GM19023 (cell line): ENCODE results near the gene DNAH17.

Experiments
- ATAC-seq: cut with Tn5 transposase; IDR thresholded peaks from one replicate; pipeline ENCODE4 v1.9.1; 2021; ENCODE audit warnings: mild to moderate bottlenecking, moderate library complexity; ENCODE audit not compliant: unreplicated experiment

Gene DNAH17, protein sequence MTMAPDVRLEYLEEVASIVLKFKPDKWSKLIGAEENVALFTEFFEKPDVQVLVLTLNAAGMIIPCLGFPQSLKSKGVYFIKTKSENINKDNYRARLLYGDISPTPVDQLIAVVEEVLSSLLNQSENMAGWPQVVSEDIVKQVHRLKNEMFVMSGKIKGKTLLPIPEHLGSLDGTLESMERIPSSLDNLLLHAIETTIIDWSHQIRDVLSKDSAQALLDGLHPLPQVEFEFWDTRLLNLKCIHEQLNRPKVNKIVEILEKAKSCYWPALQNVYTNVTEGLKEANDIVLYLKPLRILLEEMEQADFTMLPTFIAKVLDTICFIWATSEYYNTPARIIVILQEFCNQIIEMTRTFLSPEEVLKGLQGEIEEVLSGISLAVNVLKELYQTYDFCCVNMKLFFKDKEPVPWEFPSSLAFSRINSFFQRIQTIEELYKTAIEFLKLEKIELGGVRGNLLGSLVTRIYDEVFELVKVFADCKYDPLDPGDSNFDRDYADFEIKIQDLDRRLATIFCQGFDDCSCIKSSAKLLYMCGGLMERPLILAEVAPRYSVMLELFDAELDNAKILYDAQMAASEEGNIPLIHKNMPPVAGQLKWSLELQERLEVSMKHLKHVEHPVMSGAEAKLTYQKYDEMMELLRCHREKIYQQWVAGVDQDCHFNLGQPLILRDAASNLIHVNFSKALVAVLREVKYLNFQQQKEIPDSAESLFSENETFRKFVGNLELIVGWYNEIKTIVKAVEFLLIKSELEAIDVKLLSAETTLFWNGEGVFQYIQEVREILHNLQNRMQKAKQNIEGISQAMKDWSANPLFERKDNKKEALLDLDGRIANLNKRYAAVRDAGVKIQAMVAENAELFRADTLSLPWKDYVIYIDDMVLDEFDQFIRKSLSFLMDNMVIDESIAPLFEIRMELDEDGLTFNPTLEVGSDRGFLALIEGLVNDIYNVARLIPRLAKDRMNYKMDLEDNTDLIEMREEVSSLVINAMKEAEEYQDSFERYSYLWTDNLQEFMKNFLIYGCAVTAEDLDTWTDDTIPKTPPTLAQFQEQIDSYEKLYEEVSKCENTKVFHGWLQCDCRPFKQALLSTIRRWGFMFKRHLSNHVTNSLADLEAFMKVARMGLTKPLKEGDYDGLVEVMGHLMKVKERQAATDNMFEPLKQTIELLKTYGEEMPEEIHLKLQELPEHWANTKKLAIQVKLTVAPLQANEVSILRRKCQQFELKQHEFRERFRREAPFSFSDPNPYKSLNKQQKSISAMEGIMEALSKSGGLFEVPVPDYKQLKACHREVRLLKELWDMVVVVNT (N-terminal part only)

DNA sequence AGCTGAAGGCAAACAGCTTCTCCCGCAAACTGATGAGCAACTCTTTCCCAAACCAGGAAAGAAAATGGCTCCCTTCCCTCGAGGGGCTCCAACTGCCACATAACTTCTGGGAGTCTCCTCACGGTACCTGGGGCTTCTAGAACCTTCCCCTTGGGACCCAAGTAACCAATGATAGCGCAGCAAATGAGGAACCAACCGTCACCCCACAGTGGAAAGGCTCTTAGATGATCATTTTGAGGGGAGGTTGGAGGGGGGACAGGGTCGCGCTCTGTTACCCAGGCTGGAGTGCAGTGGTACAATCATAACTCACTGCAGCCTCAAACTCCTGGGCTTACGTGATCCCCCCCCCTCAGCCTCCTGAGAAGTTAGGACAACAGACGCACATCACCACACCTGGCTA is at the start of gene DNAH17:
TSS of gene DNAH17 (minus strand) at position 101 of the 400 bp plus-strand sequence. CDS start 2,339 bp downstream, outside the sequence.
- ATAC-seq: no peak

GRCh38 chr17:78624324-78625151 is 47.3 kb upstream of the DNAH17 start:
- ATAC-seq: no peak

DNA sequence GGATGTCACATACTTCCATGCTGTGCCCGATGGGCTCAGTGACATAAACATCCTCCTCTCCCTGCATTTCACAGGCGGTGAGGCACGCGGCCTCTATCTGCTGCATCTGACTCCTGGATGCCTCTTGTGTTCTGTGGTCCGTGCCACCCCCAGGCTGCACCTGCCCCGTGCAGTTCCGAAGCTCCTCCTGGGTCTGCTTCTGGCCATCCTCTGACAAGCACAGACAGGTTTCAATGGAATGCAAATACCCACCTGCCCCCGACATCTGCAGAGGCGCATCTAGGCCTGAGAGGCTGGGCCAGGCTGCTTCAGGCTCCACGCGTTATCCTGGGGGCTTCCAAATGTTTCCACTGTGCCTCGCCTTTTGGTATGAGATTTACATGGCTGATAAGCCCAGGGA is 46.3 kb upstream of the DNAH17 start:
- ATAC-seq: no peak

DNA sequence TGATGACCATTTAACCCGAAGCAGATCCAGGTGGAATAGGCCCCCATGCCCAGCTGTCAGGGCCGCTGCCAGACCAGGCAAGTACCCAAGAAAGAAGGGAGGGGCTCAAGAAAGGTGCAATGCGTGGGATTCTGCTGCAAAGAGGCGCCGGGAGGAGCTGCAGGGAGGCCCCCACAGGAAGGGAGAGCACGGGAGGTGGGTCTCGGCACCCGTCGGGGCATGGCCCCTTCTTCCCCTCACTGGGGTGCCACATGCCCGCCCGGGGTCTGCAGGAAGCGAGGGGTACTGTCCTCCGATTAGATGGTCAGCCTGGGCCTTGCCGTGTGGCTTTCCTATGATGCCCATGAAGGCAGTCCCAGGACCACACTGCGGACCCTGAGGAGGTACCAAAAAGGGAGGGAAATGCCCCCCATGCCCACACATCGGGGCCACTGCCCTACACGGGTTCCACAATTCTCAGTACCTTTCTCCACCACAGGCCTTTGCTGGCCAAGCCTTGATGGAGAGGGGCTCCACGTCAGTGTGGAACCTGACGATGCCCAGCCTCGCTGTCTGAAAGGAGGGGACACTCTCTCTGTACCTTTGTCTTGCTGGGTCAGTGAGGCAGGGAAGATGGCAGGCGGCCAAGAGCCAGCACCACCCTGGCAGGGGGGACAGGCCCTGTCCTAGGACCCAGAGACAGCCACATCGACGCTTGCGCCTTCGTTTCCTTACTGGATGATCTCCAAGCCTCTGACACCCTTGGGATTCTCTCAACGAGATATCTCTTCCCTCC is 45.5 kb upstream of the DNAH17 start:
- ATAC-seq: no peak

DNA sequence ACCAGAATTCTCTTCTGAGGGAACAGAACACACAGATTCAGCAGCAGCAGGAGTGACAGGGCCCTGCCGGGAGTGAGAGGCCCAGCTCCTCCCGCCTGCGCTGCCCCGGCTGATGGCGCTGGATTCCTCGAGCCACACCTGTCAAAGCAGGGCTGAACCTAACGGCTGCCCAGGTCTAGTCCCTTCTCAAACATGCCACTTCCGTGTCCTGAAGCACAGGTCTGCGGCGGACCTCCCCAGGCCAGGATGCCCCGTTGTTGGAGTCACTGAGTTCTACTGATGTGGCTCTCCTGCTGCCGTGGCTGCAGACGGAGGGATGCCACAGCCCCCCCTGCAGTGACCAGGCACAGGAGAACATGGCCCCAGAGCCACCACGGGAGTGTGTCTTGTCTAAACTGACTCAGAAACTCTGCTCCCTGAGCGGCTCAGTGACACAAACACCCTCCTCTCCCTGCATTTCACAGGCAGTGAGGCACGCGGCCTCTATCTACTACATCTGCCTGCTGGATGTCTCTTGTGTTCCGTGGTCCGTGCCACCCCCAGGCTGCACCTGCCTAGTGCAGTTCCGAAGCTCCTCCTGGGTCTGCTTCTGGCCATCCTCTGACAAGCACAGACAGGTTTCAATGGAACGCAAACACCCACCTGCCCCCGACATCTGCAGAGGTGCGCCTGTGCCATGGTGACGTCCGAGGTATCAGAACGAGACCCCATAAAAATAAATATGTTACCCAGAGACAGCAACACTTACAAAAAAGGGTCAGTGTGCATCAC is 44.7 kb upstream of the DNAH17 start:
- ATAC-seq: no peak

- no peak for ATAC-seq
Measured at GRCh38 chr17:78620099-78620498, 42.9 kb upstream of the DNAH17 start.

DNA sequence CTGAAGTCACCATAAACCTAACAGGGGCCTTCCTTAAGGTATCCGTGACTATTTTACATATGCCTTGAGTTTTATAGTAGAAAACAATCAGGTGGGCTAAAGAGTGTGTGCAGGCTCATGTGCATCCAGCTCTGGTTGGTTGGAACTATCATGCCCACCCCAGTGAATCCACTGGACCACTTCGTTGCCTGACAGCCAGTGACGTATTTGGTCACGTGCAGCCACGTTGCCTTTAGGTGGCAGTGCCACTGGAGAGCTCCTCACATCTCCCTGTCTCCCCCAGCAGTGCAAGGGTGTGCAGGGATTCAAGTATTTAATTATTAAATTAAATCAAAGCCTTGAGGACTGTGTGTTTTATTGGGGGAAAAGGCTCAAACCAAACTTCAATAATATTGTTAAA is 42.1 kb upstream of the DNAH17 start:
- no peak for ATAC-seq

DNA sequence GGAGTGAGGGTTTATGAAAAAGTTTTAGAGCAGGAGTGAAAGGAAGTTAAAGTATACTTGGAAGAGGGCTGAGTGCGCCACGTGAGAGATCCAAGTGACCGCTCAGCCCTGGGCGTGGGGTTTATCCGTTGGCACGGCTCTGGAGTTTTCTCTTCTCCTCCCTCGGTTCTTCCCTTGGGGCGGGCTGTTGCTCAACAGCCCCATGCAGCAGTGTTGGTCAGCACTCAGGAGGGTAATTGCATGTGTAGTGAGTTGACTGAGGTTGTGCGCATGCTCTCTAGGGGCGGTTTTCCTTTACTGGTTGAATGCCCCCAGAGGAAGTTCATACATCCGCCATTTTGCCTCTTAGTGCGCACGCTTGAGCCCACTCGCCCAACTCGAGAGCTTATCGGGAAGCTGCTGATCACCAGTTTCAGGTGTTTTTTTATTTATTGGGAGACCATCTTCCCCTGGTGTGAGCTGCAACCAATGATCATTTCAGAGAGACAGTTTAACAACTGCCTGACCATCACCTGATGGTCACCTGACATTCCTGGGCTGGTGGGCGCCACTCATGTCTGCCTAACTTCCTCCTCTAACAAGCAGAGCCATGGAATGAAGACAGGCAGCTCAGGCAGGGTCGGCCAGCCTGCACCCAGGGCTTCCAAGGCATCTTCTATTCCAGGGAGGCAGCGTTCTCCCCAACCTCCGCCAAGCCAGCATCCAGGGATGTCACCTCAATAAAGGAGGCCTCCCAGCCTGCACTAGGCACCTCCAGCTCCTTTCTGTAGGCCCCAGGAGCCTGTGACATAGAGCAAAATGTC is 41.3 kb upstream of the DNAH17 start:
- no peak for ATAC-seq

GRCh38 chr17:78617511-78618061 is 40.4 kb upstream of the DNAH17 start:
- ATAC-seq: no peak

DNA sequence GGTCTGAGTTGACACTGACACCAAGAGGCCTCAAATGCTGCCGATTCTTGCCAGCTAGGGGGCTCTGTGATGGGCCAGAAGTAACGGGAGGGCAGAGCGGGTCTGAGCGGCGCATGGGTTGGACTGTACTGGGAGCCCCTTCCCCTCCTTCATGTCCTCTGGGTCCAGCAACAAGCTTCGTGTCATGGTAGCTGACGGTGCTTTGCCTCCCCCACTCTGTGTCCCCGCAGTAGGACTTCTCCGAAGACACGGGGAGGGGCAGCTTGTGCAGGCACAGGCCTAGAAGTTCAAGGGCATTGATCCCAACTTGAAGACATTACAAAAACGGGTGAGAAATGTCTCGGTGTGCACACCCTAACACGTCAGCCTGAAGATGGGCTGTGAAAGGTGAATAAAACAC is 39.8 kb upstream of the DNAH17 start:
- no peak for ATAC-seq

DNA sequence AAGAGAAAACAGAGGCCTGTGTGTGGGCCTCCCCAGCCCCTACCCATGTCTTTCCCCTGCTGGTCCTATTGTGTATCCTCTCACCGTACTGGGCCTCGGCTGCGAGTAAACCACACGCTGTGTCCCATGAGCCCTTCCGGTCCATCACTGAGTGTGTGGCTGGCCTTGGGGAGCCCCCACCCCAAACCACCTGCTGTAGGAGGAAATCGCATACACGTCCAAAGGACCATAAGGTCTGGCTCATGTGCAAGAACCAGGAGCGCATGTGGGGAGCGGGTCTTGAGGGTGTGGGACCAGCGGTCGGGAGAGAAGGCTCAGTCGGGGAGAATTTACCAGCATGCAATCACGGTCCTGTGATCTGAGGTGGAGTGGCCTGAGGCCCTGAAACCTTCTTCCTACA is 38.4 kb upstream of the DNAH17 start:
- no peak for ATAC-seq

- ATAC-seq: no peak
Measured at GRCh38 chr17:78613416-78613815, 36.2 kb upstream of the DNAH17 start.

DNA sequence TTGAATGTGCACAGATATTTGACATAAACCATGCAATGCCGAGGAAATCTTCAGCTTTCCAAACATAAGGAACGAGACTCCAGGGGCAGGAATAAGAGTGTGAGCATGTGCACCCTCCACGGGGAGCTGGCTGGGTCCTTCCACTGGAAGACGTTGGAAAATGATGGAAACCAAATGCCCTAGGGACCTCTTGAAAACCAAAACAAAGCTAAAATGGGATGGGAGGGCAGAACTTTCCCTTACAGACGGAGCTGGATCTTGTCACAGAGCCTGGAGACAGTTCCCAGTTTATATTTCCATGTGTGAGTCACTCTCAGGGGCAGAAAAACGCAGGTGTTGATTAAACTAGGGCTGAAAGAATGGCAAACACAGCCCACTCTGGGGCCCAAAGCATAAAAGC is 34.4 kb upstream of the DNAH17 start:
- no peak for ATAC-seq

DNA sequence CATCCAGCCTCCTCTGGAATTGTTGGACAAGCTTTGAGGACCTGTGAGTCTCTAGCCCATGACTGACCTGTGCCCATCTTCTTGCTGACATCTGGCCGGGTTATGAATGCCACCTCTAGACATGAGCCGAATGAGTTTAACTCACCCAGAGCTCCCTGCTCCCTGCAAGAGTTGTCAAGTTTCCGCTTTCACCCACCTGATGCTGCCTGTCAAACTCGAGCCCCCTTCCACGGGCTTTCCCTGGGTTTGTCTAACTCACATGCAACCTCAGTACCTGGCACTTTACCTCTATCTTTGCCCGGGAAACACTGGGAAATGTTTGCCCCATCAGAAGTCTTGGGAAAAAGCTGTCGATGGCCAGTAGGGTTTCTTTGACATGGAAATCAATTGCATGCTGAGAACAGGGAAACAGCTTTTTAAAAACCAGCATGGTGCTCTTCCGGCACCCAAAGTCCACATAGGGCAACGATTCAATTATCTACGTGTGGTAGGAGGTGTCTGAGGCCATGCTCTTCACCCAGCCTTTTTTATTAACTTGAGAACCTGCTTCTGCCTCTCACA is 33.8 kb upstream of the DNAH17 start:
- ATAC-seq: no peak

DNA sequence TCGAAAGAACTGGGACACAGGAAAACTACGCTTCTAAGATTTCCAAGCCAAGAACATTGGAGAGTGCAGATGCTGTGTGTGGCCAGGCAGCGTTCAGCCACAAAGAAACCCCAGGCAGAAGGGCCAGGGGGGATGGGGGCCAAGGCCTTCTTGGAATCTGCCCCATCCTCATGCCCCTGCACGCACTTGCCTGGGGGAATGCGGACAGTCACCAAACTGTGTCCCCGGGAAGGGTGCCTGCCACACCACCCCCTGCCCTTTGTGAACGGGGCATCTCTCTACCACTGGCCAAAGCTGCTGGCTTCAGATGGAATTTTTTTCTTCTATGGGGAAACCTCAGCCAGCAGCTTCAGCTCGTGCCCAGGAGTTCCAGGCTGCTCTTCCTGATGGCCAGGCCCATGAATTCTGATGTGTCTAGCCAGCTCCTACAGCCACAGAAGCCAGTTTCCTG is 32.0 kb upstream of the DNAH17 start:
- no peak for ATAC-seq

DNA sequence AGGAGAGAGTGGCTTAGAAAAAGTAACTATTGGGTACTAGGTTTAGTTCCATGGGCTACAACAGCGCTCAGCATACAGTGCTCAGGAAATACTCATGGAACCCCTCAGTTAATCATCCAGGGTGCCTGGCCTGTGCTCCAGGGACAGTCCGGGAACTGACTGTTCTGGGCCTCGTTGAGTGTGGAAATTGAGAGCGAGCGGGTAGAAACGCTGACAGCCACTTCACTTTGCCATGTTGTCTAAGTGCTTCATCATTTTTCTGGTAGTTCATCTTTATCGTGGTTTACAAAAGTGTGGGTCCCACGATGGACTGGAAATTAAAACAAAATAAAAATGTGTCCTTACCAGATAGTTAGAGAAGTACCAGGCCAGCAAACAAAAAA is 31.6 kb upstream of the DNAH17 start:
- no peak for ATAC-seq

DNA sequence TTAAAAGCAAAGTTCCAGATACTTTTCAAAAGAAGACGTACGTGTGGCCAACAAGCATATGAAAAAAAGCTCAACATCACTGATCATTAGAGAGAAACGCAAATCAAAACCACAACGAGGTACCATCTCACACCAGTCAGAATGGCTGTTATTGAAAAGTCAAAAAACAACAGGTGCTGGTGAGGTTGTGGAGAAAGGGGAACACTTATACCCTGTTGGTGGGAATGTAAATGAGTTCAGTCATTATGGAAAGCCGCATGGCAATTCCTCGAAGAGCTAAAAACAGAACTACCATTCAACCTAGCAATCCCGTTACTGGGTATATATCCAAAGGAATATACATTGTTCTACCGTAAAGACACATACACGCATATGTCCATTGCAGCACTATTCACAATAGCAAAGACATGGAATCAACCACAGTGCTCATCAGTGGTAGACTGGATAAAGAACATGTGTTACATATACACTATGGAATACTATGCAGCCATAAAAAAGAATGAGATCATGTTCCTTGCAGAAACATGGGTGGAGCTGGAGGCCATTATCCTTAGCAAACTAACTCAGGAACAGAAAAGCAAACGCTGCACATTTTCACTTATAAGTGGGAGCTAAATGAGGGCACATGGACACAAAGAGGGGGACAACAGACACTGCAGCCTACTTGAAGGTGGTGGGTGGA is 31.1 kb upstream of the DNAH17 start:
- no peak for ATAC-seq
